ENCODE data around the gene CYB5R2. TPM values are rescaled to one million over a fixed set of nuclear protein-coding genes. Genes with fewer than 3 reads are reported as not detected.

The CYB5R2 gene
- 13.6 and 20.4 TPM in 2 replicates for total RNA-seq

GRCh38 chr11:7672960-7673723 lies at the start of gene CYB5R2:
TSS of gene CYB5R2 (minus strand) at chr11:7673500. CDS start at chr11:7672825, 675 bp downstream.

GRCh38 chr11:7706377-7706776 lies 33.1 kb upstream of the CYB5R2 start, which contains the start of gene OVCH2:
TSS of gene OVCH2 (minus strand) at chr11:7706477. CDS start at chr11:7706394, 83 bp downstream.

Other genes starting within 250 kb of the CYB5R2 start
- 25.5 and 26.8 TPM in 2 replicates for gene OLFML1, start 188.0 kb downstream of the CYB5R2 start, total RNA-seq
- 17.6 and 22.2 TPM in 2 replicates for gene PPFIBP2, start 159.5 kb downstream of the CYB5R2 start, total RNA-seq
- not detected in 2 replicates for gene OVCH2, start 33.0 kb upstream of the CYB5R2 start, total RNA-seq
- not detected in 2 replicates for gene OR5P2, start 123.4 kb upstream of the CYB5R2 start, total RNA-seq
- not detected in 2 replicates for gene OR5P3, start 157.3 kb upstream of the CYB5R2 start, total RNA-seq